ENCODE measurements around the gene CIROP. TPM values are rescaled to one million over a fixed set of nuclear protein-coding genes. Genes with fewer than 3 reads are reported as not detected.

Gene CIROP
- total RNA-seq, 2 donors from 2014 or later = not detected

GRCh38 chr14:23052671-23053070, 52.1 kb downstream of the CIROP start:
- Histone ChIP-seq H3K9me3 (no peaks in the 10 kb centered on the region), H3K27ac (no peak overlapping the region), H3K9ac (ENCODE audit: low read depth in 2 of 2, low read length in 2 of 2) (no peak overlapping the region), H3K36me3 (no peaks in the 10 kb centered on the region), H3K27me3 (no peaks in the 10 kb centered on the region), H3K4me1 (peaks cover 5% of the 10 kb centered on the region), H3K4me3 (no peak overlapping the region)
- intact Hi-C loops (cut with DNase I) = no loop called here
- no peak for DNase-seq
- no peak for TF ChIP-seq CTCF (IDR thresholded peaks at IDR 0.05)

DNA sequence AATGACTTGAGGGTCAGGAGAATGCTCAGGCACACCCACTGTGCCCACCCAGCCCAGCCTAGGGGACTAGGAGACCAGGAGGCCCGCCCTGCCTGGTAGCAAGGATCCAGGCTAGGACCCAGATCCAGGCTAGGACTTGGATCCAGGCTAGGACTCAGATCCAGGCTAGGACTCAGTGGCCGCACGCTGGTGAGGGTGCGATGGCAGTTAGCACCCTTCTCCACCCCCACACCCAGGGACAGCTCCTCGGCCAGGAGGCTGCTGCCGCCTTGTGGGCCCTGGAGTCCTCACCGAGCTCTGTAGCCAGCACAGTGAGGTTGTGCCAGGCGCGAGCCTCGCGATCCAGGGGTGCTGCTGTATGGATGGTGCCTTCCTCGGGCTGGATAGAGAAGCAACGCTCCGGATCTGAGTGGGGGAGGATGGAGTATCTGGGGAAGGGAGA, 52.6 kb downstream of the CIROP start:
- no peak for DNase-seq
- H3K4me3 ChIP-seq = no peak overlapping the region
- intact Hi-C loops (cut with DNase I) = no loop called here
- H3K27ac ChIP-seq = no peak overlapping the region
- peaks cover 5% of the 10 kb centered on the region for H3K4me1 ChIP-seq
- no peaks in the 10 kb centered on the region for H3K9me3 ChIP-seq
- no peaks in the 10 kb centered on the region for H3K36me3 ChIP-seq
- H3K9ac ChIP-seq (ENCODE audit: low read depth in 2 of 2, low read length in 2 of 2) = no peak overlapping the region
- no peak for TF ChIP-seq CTCF (IDR thresholded peaks at IDR 0.05)
- no peaks in the 10 kb centered on the region for H3K27me3 ChIP-seq

DNA sequence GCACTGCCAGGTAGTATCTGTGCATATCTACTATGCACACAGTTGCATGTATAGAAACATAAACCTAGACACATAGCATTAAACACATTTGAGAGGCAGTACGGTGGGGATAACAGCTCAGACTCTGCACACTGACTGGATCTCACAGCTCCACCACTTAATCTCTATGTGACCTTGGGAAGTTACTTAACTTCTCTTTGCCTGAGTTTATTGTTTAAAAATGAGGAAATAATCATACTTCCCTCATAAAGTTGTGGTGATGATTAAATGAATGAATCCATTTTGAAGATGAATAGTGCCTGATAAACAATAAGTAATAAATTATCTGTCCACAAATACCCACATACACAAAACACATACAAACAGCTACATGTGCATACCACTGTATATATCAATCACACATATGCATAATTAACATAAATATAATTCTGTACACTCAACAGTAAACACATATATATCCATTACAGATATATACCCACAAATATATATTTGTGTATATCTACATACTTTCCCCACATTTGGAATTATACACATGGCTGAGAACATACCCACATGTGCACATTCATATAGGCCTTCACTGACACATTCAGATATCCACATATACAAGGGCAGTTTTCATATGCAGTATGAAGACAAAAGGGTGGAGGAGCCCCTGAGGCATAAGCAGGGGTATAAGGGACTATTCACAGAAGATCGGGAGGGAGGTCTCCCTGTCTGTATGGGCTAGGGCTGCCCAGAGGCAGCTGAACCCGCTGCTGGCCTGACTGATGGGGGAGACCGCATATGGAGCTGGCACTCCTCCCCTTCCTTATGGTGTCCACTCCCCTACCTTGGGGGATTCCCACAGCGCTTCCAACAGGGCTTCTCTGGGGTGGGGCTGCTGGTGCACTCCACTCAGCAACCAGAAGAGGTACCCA, 53.4 kb downstream of the CIROP start:
- no peak overlapping the region for H3K27ac ChIP-seq
- DNase-seq = no peak
- no peak overlapping the region for H3K4me3 ChIP-seq
- no peaks in the 10 kb centered on the region for H3K27me3 ChIP-seq
- no peak overlapping the region for H3K9ac ChIP-seq (ENCODE audit: low read depth in 2 of 2, low read length in 2 of 2)
- peaks cover under 1% of the 10 kb centered on the region for H3K4me1 ChIP-seq
- intact Hi-C loops (cut with DNase I) = no loop called here
- no peaks in the 10 kb centered on the region for H3K36me3 ChIP-seq
- no peaks in the 10 kb centered on the region for H3K9me3 ChIP-seq
- no peak for TF ChIP-seq CTCF (IDR thresholded peaks at IDR 0.05)

Other genes with a start within 250 kb of the CIROP start
- gene LRP10, start 233.2 kb downstream of the CIROP start, total RNA-seq = 100 to 1,000 TPM; 204 to 222 TPM
- gene REM2, start 221.8 kb downstream of the CIROP start, total RNA-seq = under 1 TPM; 0.24 to 0.30 TPM
- gene RBM23, start 185.8 kb downstream of the CIROP start, total RNA-seq = 10 to 100 TPM; 66.8 to 67.7 TPM
- gene PRMT5, start 175.6 kb downstream of the CIROP start, total RNA-seq = 10 to 100 TPM; 39.3 to 86.4 TPM
- 10 to 100 TPM; 36.6 to 54.1 TPM for gene HAUS4, start 147.9 kb downstream of the CIROP start, total RNA-seq
- gene AJUBA, start 122.4 kb downstream of the CIROP start, total RNA-seq = 1 to 10 TPM; 4.1 to 6.7 TPM
- 10 to 100 TPM in 1 of 2 donors, 1 to 10 TPM in 1; 8.8 to 14.5 TPM for gene C14orf93, start 94.8 kb downstream of the CIROP start, total RNA-seq
- 100 to 1,000 TPM in 1 of 2 donors, 10 to 100 TPM in 1; 99.7 to 137 TPM for gene PSMB5, start 70.1 kb downstream of the CIROP start, total RNA-seq
- not detected for gene PSMB11, start 62.8 kb downstream of the CIROP start, total RNA-seq
- gene CDH24, start 47.5 kb downstream of the CIROP start, total RNA-seq = 10 to 100 TPM in 1 of 2 donors, 1 to 10 TPM in 1; 4.4 to 11.4 TPM
- 100 to 1,000 TPM in 1 of 2 donors, 10 to 100 TPM in 1; 99.4 to 154 TPM for gene ACIN1, start 9.9 kb downstream of the CIROP start, total RNA-seq
- gene C14orf119, start 9.5 kb downstream of the CIROP start, total RNA-seq = 10 to 100 TPM; 56.2 to 59.2 TPM
- gene CEBPE, start 14.3 kb upstream of the CIROP start, total RNA-seq = not detected
- gene SLC7A8, start 78.7 kb upstream of the CIROP start, total RNA-seq = 10 to 100 TPM; 21.5 to 23.8 TPM
- gene RNF212B, start 132.9 kb upstream of the CIROP start, total RNA-seq = not detected
- 10 to 100 TPM; 16.5 to 21.9 TPM for gene HOMEZ, start 181.1 kb upstream of the CIROP start, total RNA-seq
- 10 to 100 TPM in 1 of 2 donors, 1 to 10 TPM in 1; 7.6 to 12.6 TPM for gene PPP1R3E, start 197.9 kb upstream of the CIROP start, total RNA-seq
- 10 to 100 TPM; 26.2 to 42.7 TPM for gene BCL2L2, start 201.8 kb upstream of the CIROP start, total RNA-seq
- 100 to 1,000 TPM; 122 to 197 TPM for gene PABPN1, start 216.5 kb upstream of the CIROP start, total RNA-seq
- gene SLC22A17, start 247.9 kb upstream of the CIROP start, total RNA-seq = 1 to 10 TPM; 3.9 to 6.7 TPM